22Rv1 (cell line): ENCODE results near the gene FGFR2.

Experiments
- H3K27ac ChIP-seq: fragments of 450-650 bp; 2 replicates; pipeline ENCODE4 v1.5.1; 2017
- ZFX ChIP-seq: fragments of 450-650 bp; IDR thresholded peaks from 2 replicates; pipeline ENCODE4 v1.6.1; 2017; ENCODE audit warnings: antibody characterized with exemption, borderline replicate concordance
- TF ChIP-seq, protein P1 (sequence below): fragments of 450-650 bp; IDR thresholded peaks from 2 replicates; pipeline ENCODE4 v1.5.1; 2017; ENCODE audit warnings: mild to moderate bottlenecking

Gene FGFR2

DNA sequence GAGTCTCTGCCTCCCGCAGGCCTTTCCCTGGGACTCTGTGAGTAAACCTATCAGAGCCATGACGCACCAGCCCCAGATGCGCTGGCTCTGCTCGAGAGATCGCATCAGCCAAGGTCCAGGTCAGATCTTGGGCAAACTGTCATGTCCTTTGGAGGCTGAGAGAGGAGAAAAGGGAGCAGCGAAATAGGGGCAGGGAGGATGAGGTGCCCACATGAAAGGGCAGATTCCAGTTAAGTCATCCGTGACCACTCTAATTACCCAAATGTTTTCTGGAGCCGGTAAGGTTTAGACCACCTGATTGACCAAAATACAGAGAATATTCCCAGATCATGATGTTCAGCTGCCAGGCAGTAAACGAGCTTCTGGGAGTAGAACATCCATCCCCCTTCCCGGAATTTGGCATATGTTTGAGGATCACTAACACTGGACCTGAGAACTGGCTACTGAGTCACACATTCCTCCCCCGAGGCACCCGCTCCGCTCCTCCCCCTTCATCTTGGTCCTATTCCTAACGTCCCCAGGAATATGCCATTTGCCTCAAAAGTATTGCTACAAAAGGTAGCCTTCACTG lies 88.0 kb downstream of the FGFR2 start:
- no peak overlapping the region for H3K27ac ChIP-seq
- TF ChIP-seq, protein P1, sequence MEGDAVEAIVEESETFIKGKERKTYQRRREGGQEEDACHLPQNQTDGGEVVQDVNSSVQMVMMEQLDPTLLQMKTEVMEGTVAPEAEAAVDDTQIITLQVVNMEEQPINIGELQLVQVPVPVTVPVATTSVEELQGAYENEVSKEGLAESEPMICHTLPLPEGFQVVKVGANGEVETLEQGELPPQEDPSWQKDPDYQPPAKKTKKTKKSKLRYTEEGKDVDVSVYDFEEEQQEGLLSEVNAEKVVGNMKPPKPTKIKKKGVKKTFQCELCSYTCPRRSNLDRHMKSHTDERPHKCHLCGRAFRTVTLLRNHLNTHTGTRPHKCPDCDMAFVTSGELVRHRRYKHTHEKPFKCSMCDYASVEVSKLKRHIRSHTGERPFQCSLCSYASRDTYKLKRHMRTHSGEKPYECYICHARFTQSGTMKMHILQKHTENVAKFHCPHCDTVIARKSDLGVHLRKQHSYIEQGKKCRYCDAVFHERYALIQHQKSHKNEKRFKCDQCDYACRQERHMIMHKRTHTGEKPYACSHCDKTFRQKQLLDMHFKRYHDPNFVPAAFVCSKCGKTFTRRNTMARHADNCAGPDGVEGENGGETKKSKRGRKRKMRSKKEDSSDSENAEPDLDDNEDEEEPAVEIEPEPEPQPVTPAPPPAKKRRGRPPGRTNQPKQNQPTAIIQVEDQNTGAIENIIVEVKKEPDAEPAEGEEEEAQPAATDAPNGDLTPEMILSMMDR, result no peak
- TF ChIP-seq ZFX, result no peak

- no peak for TF ChIP-seq ZFX
- TF ChIP-seq, protein P1, result no peak
- H3K27ac ChIP-seq, result no peak overlapping the region
These were observed 88.4 kb downstream of the FGFR2 start for GRCh38 chr10:121509796-121510195.

- H3K27ac ChIP-seq, result no peak overlapping the region
- TF ChIP-seq, protein P1, result no peak
- no peak for TF ChIP-seq ZFX
These were observed 89.1 kb downstream of the FGFR2 start for GRCh38 chr10:121509112-121509511.

- TF ChIP-seq ZFX, result no peak
- TF ChIP-seq, protein P1, result no peak
- H3K27ac ChIP-seq, result no peak overlapping the region
These were observed 94.6 kb downstream of the FGFR2 start for GRCh38 chr10:121503587-121504051.

DNA sequence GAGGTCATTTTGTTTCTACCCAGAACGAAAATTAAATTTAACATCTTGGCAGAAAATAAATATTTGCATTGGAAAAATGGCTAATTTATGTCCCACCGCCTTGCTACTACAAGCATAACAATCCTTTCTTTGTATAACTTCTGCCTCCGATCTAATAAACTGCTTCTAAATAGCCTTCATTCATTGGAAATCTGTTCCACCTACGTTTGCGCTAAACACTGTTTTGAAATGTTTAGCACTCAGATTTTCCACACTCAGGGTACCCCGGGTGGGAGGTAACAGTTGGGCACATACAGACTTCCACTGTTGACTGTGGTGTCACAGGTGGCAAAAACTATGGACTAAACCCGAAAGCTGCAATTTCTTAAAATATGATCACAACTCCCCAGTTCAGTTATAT lies 96.4 kb downstream of the FGFR2 start:
- TF ChIP-seq, protein P1, result no peak
- TF ChIP-seq ZFX, result no peak
- H3K27ac ChIP-seq, result no peak overlapping the region

DNA sequence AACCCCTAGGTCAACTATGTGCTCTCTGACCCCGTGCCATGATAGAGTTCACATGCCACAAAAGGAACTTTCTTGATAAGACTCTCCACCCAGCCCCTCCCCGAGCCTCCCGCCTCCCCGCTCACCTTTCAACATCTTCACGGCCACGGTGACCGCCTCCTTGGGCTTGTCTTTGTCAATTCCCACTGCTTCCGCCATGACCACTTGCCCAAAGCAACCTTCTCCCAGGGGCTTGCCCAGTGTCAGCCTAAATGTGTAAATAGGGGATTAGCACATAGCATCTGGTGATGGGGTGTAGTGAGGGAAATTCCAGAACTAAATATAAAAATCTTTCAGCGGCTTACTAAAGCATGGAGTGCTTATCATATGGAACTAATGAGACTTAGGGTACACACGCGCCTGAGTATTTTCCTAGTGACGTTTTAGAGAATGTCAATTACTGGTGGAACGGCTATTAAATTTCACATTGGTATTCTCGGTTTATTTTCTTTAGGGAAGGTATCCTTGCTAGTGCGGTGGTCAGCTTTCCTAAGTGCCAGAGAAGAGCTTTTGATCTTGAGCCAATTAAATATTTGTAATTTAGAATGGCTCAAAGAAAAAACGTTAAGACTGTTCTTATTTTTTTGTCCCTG lies 97.4 kb downstream of the FGFR2 start:
- TF ChIP-seq ZFX, result no peak
- TF ChIP-seq, protein P1, result no peak
- H3K27ac ChIP-seq, result no peak overlapping the region

DNA sequence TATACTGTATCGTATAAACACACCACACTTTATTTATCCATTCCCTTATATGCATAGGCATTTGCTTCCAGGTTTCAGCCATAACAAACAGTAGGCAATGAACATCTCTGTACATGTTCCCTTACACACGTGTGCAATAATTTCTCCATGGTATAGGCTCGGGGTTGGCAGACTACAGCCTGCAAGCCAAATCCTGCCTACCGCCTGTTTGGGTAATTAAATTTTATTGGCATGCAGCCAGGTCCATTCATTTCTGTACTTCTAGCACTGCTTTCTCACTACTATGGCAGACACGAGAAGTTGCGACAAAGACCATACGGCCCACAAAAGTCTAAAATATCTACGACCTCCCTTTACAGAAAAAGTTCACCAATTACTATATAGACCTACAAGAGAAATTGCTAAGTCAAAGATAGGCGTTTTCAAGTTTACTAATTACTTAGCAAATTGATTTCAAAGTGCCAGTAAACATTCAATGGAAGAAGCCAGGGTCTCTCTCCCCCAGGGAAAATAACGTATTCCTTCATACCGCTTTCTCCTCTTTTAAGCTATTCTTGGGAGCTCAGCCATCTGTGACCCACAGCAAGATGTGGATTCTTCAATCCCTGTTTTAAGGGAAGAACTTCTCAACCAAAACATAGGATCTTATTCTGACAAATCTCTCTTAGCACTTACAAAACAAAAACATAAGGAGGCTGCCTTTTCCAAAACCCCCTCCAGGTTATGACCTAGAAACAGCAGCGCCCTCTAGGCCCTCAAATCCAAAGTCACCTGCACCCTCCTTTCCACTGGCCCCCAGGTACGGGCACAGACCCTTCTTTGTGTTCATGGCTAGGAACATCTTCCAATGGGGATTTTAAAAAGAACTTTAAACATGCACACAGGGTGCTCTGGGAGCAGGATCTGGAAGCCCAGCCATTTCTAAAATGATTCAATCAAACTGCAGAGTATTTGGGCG lies 100.5 kb downstream of the FGFR2 start:
- TF ChIP-seq ZFX, result no peak
- no peak overlapping the region for H3K27ac ChIP-seq
